Activated T-cell treated with anti-CD3 and anti-CD28 coated beads, Interleukin-2, amount 50 U/mL, for 72 hours (primary cell): ENCODE data around the gene RBM33. TPM values are rescaled to one million over a fixed set of nuclear protein-coding genes. Genes with fewer than 3 reads are reported as not detected.

Experiments
- ATAC-seq, 2 donors: fragments of 150-1000 bp; cut with Tn5 transposase; replicated peaks in 1 of 2; 2 replicates each; pipeline ENCODE4 v1.10.0; 2021; ENCODE audit warnings: moderate library complexity in 2 of 2, mild to moderate bottlenecking in 1 of 2
- DNase-seq, 2 donors: peaks; one replicate each; pipeline ENCODE4 v3.0.0; 2021 to 2022; ENCODE audit warnings: mixed read lengths in 1 of 2
- H3K27ac Mint-ChIP-seq: one replicate; pipeline ENCODE4 v1.8.0; 2022; ENCODE audit warnings: mild to moderate bottlenecking, moderate library complexity, mixed read lengths
- H3K27me3 Mint-ChIP-seq: one replicate; pipeline ENCODE4 v1.8.0; 2022; ENCODE audit warnings: low read depth, mixed read lengths
- H3K36me3 Mint-ChIP-seq, 2 donors: one replicate each; pipeline ENCODE4 v1.8.0; 2022; ENCODE audit warnings: mixed read lengths in 2 of 2, mild to moderate bottlenecking in 1 of 2; ENCODE audit not compliant: insufficient read depth in 2 of 2
- H3K4me1 Mint-ChIP-seq: one replicate; pipeline ENCODE4 v1.8.0; 2022; ENCODE audit warnings: low read depth, mixed read lengths
- H3K4me3 Mint-ChIP-seq, 2 donors: one replicate each; pipeline ENCODE4 v1.8.0; 2022; ENCODE audit warnings: mild to moderate bottlenecking in 2 of 2, mixed read lengths in 2 of 2, moderate library complexity in 2 of 2
- H3K9me3 Mint-ChIP-seq, 2 donors: one replicate each; pipeline ENCODE4 v1.8.0; 2022; ENCODE audit warnings: mixed read lengths in 2 of 2
- total RNA-seq, 2 donors: library from RNA; stranded (reverse); gene quantifications; one replicate each; pipeline ENCODE4 v1.2.3, GENCODE V29; 2022

The RBM33 gene
- total RNA-seq, 2 donors from 2014 or later, result 93.1 to 104 TPM

DNA sequence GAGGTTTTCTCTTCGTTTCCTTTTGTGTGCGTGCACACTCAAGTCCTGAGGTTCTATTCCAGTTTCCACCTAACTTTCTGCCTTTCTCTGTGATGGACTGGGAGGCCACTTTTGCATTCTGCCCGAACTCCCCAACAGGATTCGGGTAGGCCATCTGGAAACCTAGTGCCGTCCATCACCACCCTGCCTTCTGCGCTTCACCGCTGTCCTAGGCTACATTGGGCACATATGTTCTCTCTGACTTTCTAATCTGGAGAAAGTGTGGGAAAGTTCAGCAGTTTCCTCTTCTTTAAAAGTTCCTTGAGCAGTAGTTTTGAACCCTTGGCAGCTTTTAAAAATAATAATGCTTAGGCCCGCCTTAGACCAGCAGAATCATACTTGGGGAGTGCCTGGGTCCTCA is 121.0 kb downstream of the RBM33 start:
- DNase-seq (no peak), ATAC-seq (no peak)
- H3K27me3 Mint-ChIP-seq, result no peaks in the 10 kb centered on the region
- no peak overlapping the region for H3K27ac Mint-ChIP-seq
- no peaks in the 10 kb centered on the region for H3K9me3 Mint-ChIP-seq
- H3K4me3 Mint-ChIP-seq, result no peak overlapping the region
- H3K4me1 Mint-ChIP-seq, result peaks cover 47% of the 10 kb centered on the region
- peaks cover 8 to 26% of the 10 kb centered on the region in 2 donors for H3K36me3 Mint-ChIP-seq

DNA sequence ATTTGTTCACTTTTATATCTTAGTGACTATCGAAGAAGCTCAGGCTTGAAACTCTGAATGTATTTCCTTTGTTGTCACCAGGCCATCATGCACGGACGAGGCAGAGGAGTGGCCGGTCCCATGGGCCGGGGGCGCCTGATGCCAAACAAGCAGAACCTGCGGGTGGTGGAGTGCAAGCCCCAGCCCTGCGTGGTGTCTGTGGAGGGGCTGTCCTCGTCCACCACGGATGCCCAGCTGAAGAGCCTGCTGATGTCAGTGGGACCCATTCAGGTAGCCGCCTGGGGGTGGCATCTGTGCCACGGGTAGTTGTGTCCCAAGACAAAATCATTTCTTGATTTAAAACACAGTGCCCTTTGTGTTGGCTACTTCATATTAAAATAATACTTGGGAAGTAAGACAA is 121.9 kb downstream of the RBM33 start:
- no peak overlapping the region for H3K4me3 Mint-ChIP-seq
- DNase-seq (no peak), ATAC-seq (no peak)
- no peaks in the 10 kb centered on the region for H3K9me3 Mint-ChIP-seq
- H3K27ac Mint-ChIP-seq, result no peak overlapping the region
- H3K27me3 Mint-ChIP-seq, result no peaks in the 10 kb centered on the region
- H3K4me1 Mint-ChIP-seq, result peaks cover 40% of the 10 kb centered on the region
- peaks cover 10 to 29% of the 10 kb centered on the region in 2 donors for H3K36me3 Mint-ChIP-seq

DNA sequence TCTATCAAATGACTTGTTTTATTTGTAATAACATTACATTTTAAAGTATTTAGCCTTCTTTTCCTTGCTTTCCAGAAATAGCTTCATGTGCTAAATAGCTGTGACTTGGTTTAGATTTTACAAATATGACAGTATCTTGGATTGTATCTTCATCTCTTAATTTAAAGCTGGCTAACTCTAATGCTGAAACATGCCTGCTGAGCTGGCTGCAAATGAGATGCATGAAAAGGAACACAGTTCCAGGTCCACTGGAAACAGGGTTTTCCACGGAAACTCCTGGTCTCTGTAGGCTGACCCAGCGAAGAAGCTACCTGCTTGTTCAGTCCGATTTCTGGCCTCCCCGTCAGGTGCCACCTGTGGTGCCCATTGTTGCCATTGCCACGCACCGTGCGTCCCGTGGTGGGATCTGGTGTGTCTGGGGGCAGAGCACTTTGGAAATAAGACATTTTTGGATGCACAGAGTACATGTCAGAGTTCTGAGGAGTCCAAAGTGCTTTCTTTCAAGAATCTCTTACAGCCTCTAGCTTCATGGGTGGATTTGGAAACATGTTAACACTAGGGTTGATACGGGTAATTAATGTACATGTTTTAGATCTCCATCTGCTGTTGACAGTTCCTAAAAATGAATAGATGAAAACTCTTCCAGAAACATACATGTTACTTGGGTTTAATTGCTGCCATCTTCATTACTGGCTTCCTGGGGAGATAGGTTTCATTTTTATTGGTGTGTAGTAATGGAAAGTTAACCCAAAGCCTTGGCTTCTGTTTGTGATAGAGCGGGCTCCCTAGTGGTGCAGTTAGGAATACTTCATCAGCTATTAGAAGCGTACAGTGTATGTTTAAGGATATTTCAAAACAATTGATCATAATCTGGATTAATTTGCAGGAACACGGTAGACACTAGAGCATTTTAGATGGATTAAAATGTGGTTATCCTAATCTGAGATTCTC is 122.8 kb downstream of the RBM33 start:
- Mint-ChIP-seq H3K27ac (no peak overlapping the region), H3K9me3 (no peaks in the 10 kb centered on the region), H3K4me1 (peaks cover 31% of the 10 kb centered on the region), H3K27me3 (no peaks in the 10 kb centered on the region), H3K36me3 (peaks cover 10 to 31% of the 10 kb centered on the region in 2 donors), H3K4me3 (no peak overlapping the region)
- DNase-seq, result no peak
- no peak for ATAC-seq

DNA sequence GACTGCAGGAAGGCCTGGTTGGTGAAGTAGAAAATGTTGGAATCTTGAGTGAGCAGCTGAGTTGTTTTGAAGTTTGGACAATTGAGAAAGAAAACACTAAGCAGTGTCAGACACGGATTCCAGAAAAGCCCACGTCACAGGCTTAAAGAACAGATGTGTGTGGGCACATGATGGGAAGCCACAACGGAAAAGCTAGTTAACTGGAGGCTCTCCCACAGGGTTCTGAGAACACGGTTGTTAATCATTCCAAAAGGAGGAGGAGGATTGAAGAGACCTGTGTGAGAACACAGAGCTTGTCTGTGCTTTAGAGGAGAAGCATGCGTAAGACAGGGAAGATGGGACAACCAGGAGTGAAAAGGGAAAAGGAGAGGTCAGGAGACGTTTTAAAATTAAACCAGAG is 125.2 kb downstream of the RBM33 start:
- no peak for ATAC-seq
- DNase-seq, result no peak
- H3K27ac Mint-ChIP-seq, result peak overlapping the region; percentile 34
- peaks cover 10 to 34% of the 10 kb centered on the region in 2 donors for H3K36me3 Mint-ChIP-seq
- peaks cover 7% of the 10 kb centered on the region for H3K4me1 Mint-ChIP-seq
- H3K27me3 Mint-ChIP-seq, result no peaks in the 10 kb centered on the region
- no peaks in the 10 kb centered on the region for H3K9me3 Mint-ChIP-seq
- H3K4me3 Mint-ChIP-seq, result no peak overlapping the region

DNA sequence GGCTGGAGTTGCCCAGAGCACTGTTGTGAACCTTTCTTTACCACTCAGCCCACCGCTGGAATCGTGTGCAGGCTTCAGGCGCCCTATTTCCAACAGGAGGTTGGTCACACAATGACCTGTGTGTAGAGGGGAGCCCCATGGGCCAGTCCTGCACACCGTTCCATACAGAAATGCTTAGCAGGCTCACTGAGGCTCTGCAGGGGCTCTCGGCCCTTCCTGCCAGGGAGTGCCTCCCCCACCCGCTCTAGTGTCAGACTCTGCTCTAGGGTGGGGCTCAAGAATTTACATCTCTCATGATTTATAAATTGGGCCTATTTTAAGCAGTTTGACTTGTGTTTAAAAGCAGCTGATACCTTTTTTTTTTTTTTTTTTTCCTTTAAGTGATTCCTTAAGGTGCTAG is 125.8 kb downstream of the RBM33 start:
- DNase-seq (no peak), ATAC-seq (no peak)
- Mint-ChIP-seq H3K27ac (no peak overlapping the region), H3K9me3 (no peaks in the 10 kb centered on the region), H3K36me3 (peaks cover 10 to 34% of the 10 kb centered on the region in 2 donors), H3K4me1 (peaks cover 3% of the 10 kb centered on the region), H3K27me3 (no peaks in the 10 kb centered on the region), H3K4me3 (no peak overlapping the region)

DNA sequence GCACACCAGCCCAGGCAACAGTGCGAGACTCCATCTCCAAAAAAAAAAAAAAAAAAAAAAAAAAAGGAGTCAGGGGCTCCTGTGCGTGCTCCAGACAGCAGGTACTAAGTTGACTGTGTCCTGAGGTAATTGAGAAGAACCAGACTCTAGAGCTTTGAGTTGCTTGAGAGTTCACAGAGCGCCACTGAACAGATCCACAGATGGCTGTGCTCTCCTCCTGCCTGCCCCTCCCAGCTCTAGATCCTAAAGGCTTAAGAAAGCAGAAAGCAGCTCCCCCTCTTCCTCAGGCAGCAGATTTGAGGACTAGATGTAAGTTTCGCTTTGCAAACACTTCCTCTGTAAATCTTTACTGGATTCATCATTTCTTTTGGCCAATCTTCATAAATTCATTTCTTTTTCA is 129.1 kb downstream of the RBM33 start:
- H3K4me1 Mint-ChIP-seq, result no peaks in the 10 kb centered on the region
- no peaks in the 10 kb centered on the region for H3K9me3 Mint-ChIP-seq
- H3K4me3 Mint-ChIP-seq, result no peak overlapping the region
- DNase-seq (no peak), ATAC-seq (no peak)
- no peak overlapping the region for H3K27ac Mint-ChIP-seq
- H3K36me3 Mint-ChIP-seq, result peaks cover 10 to 27% of the 10 kb centered on the region in 2 donors
- H3K27me3 Mint-ChIP-seq, result no peaks in the 10 kb centered on the region

DNA sequence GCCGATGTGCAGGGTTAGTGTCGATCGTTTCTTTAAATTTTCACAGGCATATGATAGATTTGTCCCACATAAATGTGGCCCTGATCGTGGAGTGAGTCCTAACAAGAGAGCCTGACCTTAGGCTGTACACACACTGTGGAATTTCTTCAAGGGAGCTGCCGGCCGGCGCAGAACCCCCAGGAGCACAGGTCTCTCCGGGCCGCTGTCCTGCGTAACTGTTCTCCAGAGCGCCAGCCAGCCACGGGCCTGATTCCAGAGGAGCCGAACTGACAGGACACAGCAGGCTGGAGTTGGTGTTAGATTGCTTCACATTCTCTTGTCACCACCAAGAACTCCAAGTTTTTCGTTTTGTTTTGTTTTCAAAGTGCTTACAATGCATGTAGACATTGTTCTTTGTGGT is 130.5 kb downstream of the RBM33 start:
- no peak overlapping the region for H3K27ac Mint-ChIP-seq
- no peaks in the 10 kb centered on the region for H3K9me3 Mint-ChIP-seq
- H3K27me3 Mint-ChIP-seq, result no peaks in the 10 kb centered on the region
- no peak overlapping the region for H3K4me3 Mint-ChIP-seq
- no peaks in the 10 kb centered on the region for H3K4me1 Mint-ChIP-seq
- ATAC-seq (no peak), DNase-seq (no peak)
- peaks cover 4 to 17% of the 10 kb centered on the region in 2 donors for H3K36me3 Mint-ChIP-seq

DNA sequence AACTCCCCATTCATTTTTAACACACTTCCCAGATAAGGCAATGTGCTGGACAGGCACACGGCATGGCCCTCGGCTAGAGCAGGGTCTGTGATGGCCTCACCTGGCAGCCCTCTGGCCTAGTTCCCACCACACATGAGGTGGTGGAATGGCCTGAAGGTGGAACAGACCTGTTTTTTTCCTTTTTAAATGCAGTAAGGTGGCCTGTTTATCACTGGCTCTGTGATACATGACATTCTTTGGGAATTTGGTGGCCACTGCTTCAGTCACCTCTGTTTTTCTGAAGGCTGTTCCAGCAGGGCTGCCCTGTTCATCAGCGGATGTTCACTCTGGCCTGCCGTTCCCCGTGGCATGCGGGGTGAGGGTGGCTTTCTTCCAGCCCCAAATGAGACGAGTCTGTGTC is 131.2 kb downstream of the RBM33 start:
- no peak for ATAC-seq
- no peaks in the 10 kb centered on the region for H3K9me3 Mint-ChIP-seq
- no peak overlapping the region for H3K27ac Mint-ChIP-seq
- peaks cover 4 to 21% of the 10 kb centered on the region in 2 donors for H3K36me3 Mint-ChIP-seq
- no peaks in the 10 kb centered on the region for H3K27me3 Mint-ChIP-seq
- H3K4me3 Mint-ChIP-seq, result no peak overlapping the region
- no peak for DNase-seq
- H3K4me1 Mint-ChIP-seq, result no peaks in the 10 kb centered on the region

DNA sequence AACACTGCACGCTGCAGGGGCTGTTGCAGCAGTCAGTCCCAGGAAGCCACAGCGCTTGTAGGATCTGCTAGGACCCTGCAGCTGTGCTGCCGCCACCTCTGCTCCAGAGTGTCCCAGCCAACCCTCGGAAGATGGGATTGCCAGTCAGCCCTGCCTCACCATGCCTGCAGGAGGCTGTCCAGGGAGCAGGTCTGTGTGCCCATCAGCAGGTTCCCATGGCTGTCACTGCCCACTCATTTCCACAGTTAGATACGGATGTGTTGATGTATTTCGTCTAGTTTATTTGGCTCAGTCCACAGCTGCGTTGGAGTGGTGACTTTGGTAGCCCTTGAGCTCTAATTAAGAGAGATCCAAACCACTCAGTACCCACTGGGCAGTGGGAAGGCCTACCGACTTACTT is 132.1 kb downstream of the RBM33 start:
- H3K9me3 Mint-ChIP-seq, result no peaks in the 10 kb centered on the region
- no peaks in the 10 kb centered on the region for H3K27me3 Mint-ChIP-seq
- H3K4me1 Mint-ChIP-seq, result no peaks in the 10 kb centered on the region
- no peak overlapping the region for H3K27ac Mint-ChIP-seq
- ATAC-seq (no peak), DNase-seq (no peak)
- H3K4me3 Mint-ChIP-seq, result no peak overlapping the region
- peaks cover 4 to 21% of the 10 kb centered on the region in 2 donors for H3K36me3 Mint-ChIP-seq

DNA sequence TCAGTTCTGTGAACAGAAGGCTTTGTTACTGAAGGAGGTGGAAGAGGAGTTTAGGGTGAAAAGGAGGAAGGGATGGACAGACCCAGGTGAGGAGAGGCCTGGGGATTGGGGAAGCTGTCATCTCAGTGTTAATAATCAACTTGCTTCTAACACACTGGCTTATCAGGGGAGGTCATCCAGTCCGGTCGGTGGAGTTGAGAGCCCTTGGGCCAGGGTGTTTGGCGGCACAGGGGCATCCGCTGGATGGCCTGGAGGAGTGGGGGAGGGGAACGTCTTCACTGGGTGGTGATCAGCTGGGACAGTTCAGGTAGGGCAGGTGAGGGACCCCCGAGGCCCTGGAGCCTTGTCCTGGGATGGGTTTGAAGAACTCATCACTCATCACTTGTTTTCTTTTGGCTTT is 133.9 kb downstream of the RBM33 start:
- DNase-seq, result no peak
- no peaks in the 10 kb centered on the region for H3K9me3 Mint-ChIP-seq
- H3K4me1 Mint-ChIP-seq, result no peaks in the 10 kb centered on the region
- peaks cover 6 to 19% of the 10 kb centered on the region in 2 donors for H3K36me3 Mint-ChIP-seq
- no peak for ATAC-seq
- H3K4me3 Mint-ChIP-seq, result no peak overlapping the region
- H3K27me3 Mint-ChIP-seq, result no peaks in the 10 kb centered on the region
- H3K27ac Mint-ChIP-seq, result no peak overlapping the region

DNA sequence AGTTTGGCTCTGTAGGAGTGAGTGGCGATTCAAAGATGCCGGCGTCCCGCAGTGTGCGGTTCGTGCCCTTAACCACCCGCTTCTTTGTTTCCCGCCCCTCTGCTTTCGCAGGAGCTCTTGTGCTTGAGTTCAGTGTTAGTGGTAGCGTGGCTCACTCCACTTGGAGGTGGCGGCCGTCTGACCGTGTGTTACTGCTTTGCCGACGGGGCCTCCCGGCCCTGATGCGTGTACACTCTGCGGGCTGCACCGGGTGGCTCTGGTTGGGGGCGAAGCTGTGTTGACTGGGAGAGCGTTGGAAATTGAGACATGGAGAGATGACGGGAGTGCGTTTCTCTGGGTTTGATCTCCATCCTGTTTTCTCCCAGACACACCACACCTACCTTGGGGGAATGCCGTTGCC is 136.4 kb downstream of the RBM33 start:
- Mint-ChIP-seq H3K36me3 (peaks cover 6 to 14% of the 10 kb centered on the region in 2 donors), H3K27ac (no peak overlapping the region), H3K4me3 (no peak overlapping the region), H3K4me1 (peaks cover 2% of the 10 kb centered on the region), H3K27me3 (peaks cover 4% of the 10 kb centered on the region), H3K9me3 (no peaks in the 10 kb centered on the region)
- DNase-seq, result no peak
- no peak for ATAC-seq

DNA sequence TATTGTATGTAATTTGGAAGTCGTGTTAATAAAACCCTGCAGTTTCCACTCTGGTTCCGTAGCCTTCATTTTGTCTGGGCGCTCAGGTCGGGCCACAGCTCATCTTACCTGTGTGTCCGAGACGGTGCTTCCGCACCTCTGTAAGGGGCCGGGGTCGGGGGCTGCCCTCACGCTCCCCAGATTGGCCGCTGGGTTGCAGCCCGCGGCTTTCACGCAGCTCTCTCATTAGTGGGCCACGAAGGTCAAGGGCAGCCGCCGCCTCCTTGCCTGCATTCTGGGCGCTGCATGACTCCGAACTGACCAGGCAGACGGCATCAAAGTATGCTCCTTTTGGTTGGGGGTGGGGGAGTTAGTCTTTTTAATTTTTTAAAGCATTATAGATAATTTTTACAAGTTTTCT is 137.0 kb downstream of the RBM33 start:
- H3K27ac Mint-ChIP-seq, result no peak overlapping the region

DNA sequence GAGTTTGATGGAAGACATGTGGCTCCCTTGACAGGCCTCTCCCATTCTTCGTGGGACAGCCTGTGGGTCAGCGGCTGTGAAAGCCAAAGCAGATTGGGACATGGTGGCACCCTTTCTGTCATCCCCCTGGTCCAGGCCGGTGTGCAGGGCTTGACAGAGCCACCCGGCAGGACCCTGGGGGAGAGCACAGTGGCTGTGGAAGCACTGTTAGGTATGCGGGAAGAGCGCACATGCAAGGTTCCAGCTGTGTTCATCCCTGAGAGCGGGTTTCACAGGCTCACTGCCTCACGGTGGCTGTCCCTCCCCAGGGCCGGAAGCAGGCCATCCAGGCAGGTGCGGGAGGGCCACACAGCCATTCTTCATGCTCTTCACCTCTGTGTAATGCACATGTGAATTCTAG is 138.0 kb downstream of the RBM33 start:
- DNase-seq (no peak), ATAC-seq (no peak)
- Mint-ChIP-seq H3K27ac (no peak overlapping the region), H3K9me3 (no peaks in the 10 kb centered on the region), H3K27me3 (peaks cover 12% of the 10 kb centered on the region), H3K36me3 (peaks cover 6 to 14% of the 10 kb centered on the region in 2 donors), H3K4me3 (no peak overlapping the region), H3K4me1 (peaks cover 6% of the 10 kb centered on the region)

More for the DNA sequence above, 137.0 kb downstream of the RBM33 start:
- DNase-seq (no peak), ATAC-seq (no peak)
- H3K9me3 Mint-ChIP-seq, result no peaks in the 10 kb centered on the region
- H3K27me3 Mint-ChIP-seq, result peaks cover 10% of the 10 kb centered on the region
- no peak overlapping the region for H3K4me3 Mint-ChIP-seq
- H3K36me3 Mint-ChIP-seq, result peaks cover 6 to 14% of the 10 kb centered on the region in 2 donors
- peaks cover 6% of the 10 kb centered on the region for H3K4me1 Mint-ChIP-seq

DNA sequence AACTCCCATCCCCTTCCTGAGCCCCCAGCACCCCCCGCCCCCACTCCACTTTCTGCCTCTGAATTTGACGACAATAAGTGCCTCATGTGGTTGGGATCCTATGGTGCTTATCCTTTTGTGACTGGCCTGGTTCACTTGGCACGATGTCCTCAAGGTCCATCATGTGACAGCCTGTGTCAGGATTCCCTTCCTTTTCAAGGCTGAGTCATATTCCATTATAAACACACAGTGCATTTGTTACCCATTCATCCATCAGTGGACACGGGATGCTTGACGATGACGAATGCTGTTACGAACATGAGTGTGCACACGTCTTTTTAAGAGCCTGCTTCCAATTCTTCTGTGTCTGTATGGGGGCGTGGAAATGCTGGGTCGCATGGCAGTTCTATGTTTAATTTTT is 141.1 kb downstream of the RBM33 start:
- no peak for ATAC-seq
- H3K4me3 Mint-ChIP-seq, result no peak overlapping the region
- H3K27me3 Mint-ChIP-seq, result peaks cover 18% of the 10 kb centered on the region
- H3K9me3 Mint-ChIP-seq, result no peaks in the 10 kb centered on the region
- H3K36me3 Mint-ChIP-seq, result peaks cover 6 to 12% of the 10 kb centered on the region in 2 donors
- H3K4me1 Mint-ChIP-seq, result peaks cover 11% of the 10 kb centered on the region
- no peak for DNase-seq
- H3K27ac Mint-ChIP-seq, result no peak overlapping the region
